Glomerular endothelial cell (primary cell): ENCODE measurements around the gene TELO2. TPM values are rescaled to one million over a fixed set of nuclear protein-coding genes. Genes with fewer than 3 reads are reported as not detected.
"Not testable (repeated sequence)": the region's sequence is repeated elsewhere in the genome, so short reads cannot be mapped to it uniquely, and the experiment has no call there.

Experiments
- DNase-seq: peaks from one replicate; pipeline ENCODE4 v3.0.0-alpha.2; 2011; ENCODE audit warnings: low read depth, low spot score; ENCODE audit errors: extremely low read depth
- total RNA-seq: library from RNA; depleted of rRNA; stranded (reverse); fragments of >200 nt; gene quantifications from 2 replicates; pipeline ENCODE4 v1.2.3, GENCODE V29; 2015

TELO2 gene
- total RNA-seq, 1 donor from 2014 or later, result 26.4 TPM

GRCh38 chr16:1457489-1458245 lies 35.5 kb upstream of the TELO2 start:
- DNase-seq, result no peak

GRCh38 chr16:1458336-1458976 lies 34.7 kb upstream of the TELO2 start:
- no peak for DNase-seq

- no peak for DNase-seq
Measured at GRCh38 chr16:1458977-1459341, 34.2 kb upstream of the TELO2 start.

- DNase-seq, result no peak
Measured at GRCh38 chr16:1459967-1460366, 33.2 kb upstream of the TELO2 start.

- no peak for DNase-seq
Measured at GRCh38 chr16:1460602-1461138, 32.5 kb upstream of the TELO2 start.

GRCh38 chr16:1461146-1461545 lies 32.0 kb upstream of the TELO2 start:
- no peak for DNase-seq

DNA sequence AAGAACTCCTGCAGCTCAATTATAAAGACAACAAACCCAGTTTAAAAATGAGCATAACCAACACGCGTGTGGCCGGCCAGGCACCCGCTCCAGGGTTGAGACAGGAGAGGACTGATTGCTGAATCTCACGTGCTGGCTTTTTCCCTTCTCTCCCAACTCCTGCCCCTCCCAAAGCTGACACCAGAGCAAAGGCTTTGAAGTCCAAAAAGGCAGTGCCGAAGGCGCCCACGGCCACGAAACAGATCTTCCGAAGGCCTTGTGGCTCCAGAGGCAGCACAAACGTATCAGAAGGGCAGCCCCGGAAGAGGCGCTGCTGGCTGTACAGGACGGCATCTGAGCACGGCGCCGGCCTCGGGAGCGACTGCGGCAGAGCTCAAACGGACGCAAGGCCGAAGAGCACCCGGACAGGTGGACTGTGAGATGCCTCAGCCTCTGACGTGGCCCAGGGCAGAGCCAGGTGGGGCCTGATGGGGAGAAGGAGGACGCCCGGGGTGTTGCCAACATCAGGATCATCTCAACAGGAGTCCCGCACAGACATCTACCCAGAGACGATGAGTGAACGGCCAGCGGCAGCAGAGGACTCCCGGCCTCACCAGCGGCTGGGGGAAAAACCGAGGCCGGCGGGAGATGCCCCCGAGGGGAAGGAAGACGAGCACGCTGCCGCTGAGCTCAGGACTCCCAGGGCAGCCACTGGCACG lies 28.8 kb upstream of the TELO2 start:
- DNase-seq, result no peak

DNA sequence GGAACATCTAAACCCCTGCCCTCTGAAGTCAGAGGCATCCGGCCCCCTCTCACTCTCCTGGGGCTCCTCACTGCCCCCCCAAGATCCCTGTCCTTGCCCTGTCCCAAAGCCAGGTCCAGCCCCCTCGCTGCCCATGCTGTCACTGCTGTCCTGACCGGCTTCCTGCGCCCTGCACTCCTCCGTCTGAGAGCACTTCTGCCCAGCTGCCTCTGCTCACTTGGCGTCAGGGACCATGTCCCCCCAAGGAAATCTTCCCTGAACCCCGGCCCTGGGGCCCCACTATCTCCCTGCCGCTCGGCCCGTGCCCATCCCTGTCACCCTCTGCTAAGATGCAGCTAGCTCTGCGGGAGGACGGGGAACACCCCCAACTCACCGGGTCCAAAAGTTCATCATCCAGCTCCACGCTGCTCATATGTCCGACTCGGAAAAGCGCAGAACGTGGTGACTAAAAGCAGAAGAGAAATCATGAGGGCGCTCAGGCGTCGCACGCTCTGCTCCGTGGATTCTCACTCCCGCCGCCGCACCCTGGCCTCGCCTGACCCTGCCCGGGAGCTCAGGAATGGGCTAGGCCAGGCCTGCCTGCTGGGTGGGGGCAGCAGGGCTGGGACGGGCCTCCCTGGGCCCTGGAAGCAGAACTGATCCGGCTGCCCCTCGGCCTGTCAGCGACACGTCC lies 28.1 kb upstream of the TELO2 start:
- no peak for DNase-seq

GRCh38 chr16:1465567-1465915 lies 27.6 kb upstream of the TELO2 start:
- DNase-seq, result no peak

DNA sequence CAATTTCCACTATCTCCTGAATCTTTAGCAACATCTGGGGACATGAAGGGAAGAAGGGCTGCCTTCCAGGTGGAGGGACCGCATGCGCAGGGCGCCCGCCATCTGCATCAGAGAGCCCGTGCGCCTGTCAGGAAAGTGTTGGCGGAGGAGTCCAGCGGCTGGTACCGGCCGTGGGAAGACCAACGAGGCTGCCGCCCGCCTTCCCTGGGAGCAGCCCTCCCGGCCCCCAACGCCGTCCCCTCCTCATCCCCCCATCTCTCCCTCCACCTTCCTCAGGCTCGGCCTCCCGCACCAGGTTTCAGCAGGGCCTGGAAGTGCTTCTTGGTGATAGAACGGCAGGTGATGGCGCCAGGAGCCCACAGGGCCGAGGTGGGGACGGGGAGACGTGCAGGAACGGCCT lies 27.1 kb upstream of the TELO2 start:
- DNase-seq, result no peak

DNA sequence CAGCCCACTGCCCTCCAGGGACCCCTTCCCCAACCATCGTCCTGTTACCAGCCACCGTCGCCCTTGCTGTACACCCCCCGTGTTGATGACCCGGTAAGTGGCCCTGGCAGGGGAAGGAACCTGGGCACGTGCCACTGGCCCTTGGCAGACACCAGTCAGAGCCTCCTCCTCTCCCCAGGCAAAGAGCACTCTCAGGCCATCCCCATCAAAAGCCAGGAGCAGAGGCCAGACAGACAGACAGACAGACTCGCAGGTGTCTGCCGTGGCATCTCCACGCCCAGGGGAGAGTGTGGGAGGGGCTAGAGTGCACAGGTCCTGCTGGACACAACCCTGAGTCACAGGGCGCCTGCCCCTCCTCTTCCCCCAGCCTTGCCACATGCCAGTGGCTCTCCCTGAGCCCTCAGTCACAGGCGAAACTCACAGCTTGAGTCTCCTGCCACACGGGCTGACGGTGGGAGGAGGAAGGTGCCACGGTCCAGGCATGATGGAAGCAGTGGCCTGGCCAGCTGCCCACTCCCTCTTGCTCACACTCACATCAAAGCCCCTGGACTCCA lies 26.1 kb upstream of the TELO2 start:
- DNase-seq, result no peak

DNA sequence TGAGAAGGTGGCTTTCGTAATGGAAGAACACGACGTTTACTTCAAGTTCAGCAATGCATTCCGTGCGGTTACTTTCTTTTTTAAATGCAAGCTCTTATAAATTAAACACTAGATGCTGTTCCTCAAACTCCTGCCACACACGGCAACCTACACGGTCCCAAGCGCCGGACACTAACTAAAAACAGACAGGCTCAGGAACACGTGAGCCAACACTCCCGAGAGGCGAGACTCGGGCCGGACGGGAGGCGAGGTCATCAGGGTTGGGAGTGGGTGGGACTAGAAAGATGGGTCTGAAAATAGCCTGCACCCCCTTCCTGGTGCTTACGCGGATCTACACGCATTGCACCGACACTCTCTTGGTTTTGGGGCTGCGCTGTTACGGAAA lies 24.7 kb upstream of the TELO2 start:
- no peak for DNase-seq

DNA sequence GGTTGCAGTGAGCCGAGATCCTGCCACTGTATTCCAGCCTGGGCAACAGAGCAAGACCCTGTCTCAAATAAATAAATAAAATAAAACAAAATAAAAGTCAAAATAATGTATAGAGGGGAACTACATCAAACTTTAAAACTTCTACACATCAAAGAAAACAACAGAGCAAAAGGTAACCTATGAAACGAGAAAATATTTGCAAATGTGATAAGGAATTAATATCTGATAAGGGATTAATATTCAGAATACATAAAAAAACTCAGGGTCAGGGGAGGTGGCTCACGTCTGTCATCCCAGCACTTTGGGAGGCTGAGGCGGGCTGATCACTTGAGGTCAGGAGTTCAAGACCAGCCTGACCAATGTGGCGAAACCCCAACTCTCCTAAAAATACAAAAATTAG lies 24.0 kb upstream of the TELO2 start:
- DNase-seq, result not testable (repeated sequence)

GRCh38 chr16:1469693-1470201 lies 23.4 kb upstream of the TELO2 start:
- DNase-seq, result no peak

DNA sequence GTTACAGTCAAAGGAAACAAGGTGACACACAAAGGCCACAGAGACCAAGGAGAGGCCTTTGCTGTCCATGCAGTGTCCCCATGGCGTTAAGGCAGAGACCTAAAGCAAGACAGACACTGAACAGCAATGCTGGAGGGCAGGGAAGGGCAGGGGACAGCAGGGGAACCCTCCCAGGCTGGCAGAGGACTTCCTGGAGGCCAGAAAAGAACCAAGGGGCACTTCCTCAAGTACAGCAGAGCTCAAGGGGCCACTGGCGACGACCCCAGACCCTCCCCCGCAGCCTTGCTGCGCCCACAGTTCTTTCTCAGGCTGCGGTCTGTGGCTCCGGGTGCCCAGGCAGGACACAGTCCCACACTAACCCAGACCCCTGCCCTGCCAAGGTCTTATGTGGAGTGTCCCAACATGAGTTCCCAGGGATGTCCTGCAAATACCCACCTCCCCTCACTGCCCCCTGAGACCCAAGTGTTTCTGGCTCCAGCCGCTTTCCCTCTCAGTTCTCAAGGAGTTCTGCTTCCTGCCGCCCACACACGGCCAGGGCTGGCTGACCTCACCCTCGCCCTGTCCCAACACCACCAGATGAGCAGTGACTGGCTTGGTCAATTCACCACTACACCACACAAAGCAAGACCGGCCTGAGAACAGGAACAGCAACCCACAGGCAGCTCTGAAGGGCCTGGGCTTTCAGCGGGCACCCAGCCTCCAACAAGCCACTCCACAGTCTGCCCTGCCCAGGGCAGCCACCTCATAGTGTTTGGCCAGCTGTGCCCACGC lies 22.5 kb upstream of the TELO2 start:
- DNase-seq, result no peak

DNA sequence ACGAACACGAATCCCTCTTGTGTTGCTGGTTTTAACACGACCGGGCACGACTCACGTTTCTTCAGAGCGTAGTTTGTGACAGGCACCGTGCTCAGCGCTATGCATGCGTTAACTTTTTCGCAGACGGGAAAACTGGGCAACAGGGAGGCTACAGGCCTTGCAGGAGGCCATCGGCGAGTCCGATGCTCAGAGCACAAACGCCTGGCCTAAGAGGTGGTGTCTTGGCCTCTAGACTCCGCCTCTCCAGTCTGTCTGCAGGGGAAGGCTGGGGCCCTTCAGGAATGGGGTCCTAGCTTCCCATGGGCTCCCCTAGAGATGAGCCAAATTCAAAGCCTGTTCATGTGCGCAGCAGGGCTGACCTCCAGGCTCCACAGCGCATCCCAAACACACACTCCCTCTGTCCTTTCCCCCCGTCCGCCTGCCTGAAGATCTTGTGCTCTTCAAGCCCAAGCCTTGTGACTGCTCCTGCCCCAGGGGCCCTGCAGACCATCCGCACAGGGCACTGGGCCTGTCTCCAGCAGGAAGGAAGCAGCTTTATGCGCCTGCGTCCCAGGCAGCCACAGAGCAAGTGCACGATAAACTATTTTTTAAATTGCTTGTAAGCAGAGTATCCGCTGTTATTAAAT lies 21.5 kb upstream of the TELO2 start:
- DNase-seq, result no peak

- DNase-seq, result no peak
Measured at GRCh38 chr16:1472974-1473373, 20.2 kb upstream of the TELO2 start.

DNA sequence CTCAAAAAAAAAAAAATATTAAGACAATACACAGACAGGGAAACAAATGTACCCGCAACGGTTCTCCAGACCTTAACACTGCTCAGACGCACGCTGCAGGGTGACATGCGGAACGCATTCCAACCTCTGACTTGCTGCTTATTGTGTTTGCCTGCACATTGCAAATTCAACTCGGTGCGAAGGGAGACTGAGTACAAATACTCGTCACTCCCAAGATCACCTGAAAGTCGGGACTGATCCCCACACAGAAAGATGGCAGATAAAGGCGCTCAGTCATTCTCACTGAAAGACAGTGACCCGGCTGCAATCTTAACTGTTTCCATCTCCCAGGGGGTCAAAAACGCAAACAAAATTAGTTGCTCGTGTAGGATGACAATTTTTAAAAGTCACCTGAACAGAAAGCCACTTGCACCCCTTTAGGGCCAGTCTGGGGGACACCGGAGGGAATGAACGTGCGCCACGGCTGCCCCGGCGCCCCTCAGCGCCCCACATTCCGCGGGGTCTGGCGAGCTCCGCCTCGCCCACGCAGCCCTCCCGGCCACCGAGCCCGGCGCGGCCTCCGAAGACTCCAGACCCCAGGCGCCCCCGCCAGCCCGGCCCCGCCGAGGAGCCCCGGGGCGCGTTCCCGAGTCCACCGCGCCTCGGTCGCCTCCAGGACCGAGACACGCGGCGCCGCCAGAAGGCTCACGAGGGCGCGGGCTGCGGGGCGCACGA lies 18.9 kb upstream of the TELO2 start:
- no peak for DNase-seq
